SK-N-SH (cell line): Measurements from ENCODE around the gene MAGI3. TPM values are rescaled to one million over a fixed set of nuclear protein-coding genes. Genes with fewer than 3 reads are reported as not detected.

Experiments used
- CTCF ChIA-PET: fragments of 300-600, 350-600 bp; formaldehyde crosslinking; extraction: SDS; loops from one replicate; lab custom pipeline; 2021; lab: Yijun Ruan, JAX
- POLR2A ChIA-PET: fragments of 350-600 bp; sonication (Branson Sonifier 250); formaldehyde crosslinking; extraction: SDS; loops from one replicate; lab custom pipeline; 2020; ENCODE audit warnings: antibody characterized with exemption, inconsistent platforms; lab: Yijun Ruan, JAX
- DNase-seq: peaks from one replicate; pipeline ENCODE4 v3.0.0; 2012
- H2AFZ ChIP-seq: fragments of 200-600 bp; sonication (generic); 2 replicates; pipeline ENCODE4 v1.8.1; 2016; ENCODE audit warnings: antibody characterized with exemption, mild to moderate bottlenecking, low read depth
- H3F3A ChIP-seq: fragments of 200-600 bp; sonication (generic); replicated peaks from 2 replicates; pipeline ENCODE3; 2016; ENCODE audit warnings: antibody characterized with exemption, mild to moderate bottlenecking; ENCODE audit not compliant: insufficient read depth
- H3K27ac ChIP-seq, 2 experiments: fragments of 200-500 bp in 1 of 2; fragments of 200-600 bp in 1 of 2; sonication (Bioruptor generic) in 1 of 2; sonication (generic), shearing (Covaris generic) in 1 of 2; 2 replicates each; pipeline versions ENCODE4 v1.5.1 to v1.6.1; 2014 to 2016; ENCODE audit warnings: low read depth in 2 of 2, inconsistent platforms in 1 of 2, low read length in 1 of 2, mild to moderate bottlenecking in 1 of 2, mixed read lengths in 1 of 2
- H3K27me3 ChIP-seq: fragments of 200-600 bp; sonication (generic), shearing (Covaris generic); 2 replicates; pipeline ENCODE4 v1.6.1; 2016; ENCODE audit warnings: mixed run types; ENCODE audit not compliant: insufficient read depth
- H3K36me3 ChIP-seq, 2 experiments: fragments of 200-500 bp in 1 of 2; fragments of 200-600 bp in 1 of 2; sonication (Bioruptor generic) in 1 of 2; sonication (generic) in 1 of 2; replicated peaks in 1 of 2; 2 replicates each; pipeline versions ENCODE3 to v1.5.1; 2014 to 2016; ENCODE audit warnings: low read length in 1 of 2, mild to moderate bottlenecking in 1 of 2; ENCODE audit not compliant: insufficient read depth in 2 of 2, control insufficient read depth in 1 of 2
- H3K4me1 ChIP-seq, 2 experiments: fragments of 200-500 bp in 1 of 2; fragments of 200-600 bp in 1 of 2; sonication (Bioruptor generic) in 1 of 2; sonication (generic), shearing (Covaris generic) in 1 of 2; 2 replicates each; pipeline versions ENCODE4 v1.5.1 to v1.6.1; 2014 to 2016; ENCODE audit warnings: low read depth in 1 of 2, low read length in 1 of 2, mixed run types in 1 of 2; ENCODE audit not compliant: insufficient read depth in 2 of 2, control insufficient read depth in 1 of 2
- H3K4me2 ChIP-seq: fragments of 200-600 bp; sonication (generic), shearing (Covaris generic); 2 replicates; pipeline ENCODE4 v1.6.1; 2017; ENCODE audit warnings: mixed run types
- H3K4me3 ChIP-seq, 2 experiments: fragments of 200-500 bp in 1 of 2; fragments of 200-600 bp in 1 of 2; sonication (Bioruptor generic) in 1 of 2; sonication (generic), shearing (Covaris generic) in 1 of 2; 2 replicates each; pipeline versions ENCODE4 v1.5.1 to v1.8.1; 2014 to 2016; ENCODE audit warnings: low read depth in 2 of 2, inconsistent platforms in 1 of 2, low read length in 1 of 2, mild to moderate bottlenecking in 1 of 2, mixed read lengths in 1 of 2, moderate library complexity in 1 of 2
- H3K79me2 ChIP-seq: fragments of 200-600 bp; sonication (generic); 2 replicates; pipeline ENCODE4 v1.8.1; 2017; ENCODE audit warnings: mild to moderate bottlenecking; ENCODE audit not compliant: insufficient read depth
- H3K9ac ChIP-seq: fragments of 200-600 bp; sonication (generic); 2 replicates; pipeline ENCODE4 v1.6.1; 2017; ENCODE audit warnings: mixed run types
- H3K9me2 ChIP-seq: fragments of 200-600 bp; sonication (generic); 2 replicates; pipeline ENCODE4 v1.6.1; 2017; ENCODE audit warnings: mixed run types
- H3K9me3 ChIP-seq: fragments of 200-600 bp; sonication (generic); 2 replicates; pipeline ENCODE4 v1.6.1; 2017; ENCODE audit warnings: mixed run types, mild to moderate bottlenecking, moderate library complexity
- H4K20me1 ChIP-seq: fragments of 200-600 bp; sonication (generic); 2 replicates; pipeline ENCODE4 v1.6.1; 2017; ENCODE audit warnings: mild to moderate bottlenecking, mixed run types; ENCODE audit not compliant: insufficient read depth
- EP300 ChIP-seq, 2 experiments: IDR thresholded peaks; 2 replicates each; pipeline versions ENCODE4 v1.4.0 to v1.6.1; 2012; ENCODE audit warnings: borderline replicate concordance in 1 of 2, low read depth in 1 of 2, low read length in 1 of 2
- MXI1 ChIP-seq: IDR thresholded peaks from 2 replicates; pipeline ENCODE4 v1.6.1; 2012; ENCODE audit warnings: mild to moderate bottlenecking, low read depth, low read length, improper control_type of control experiment
- NFIC ChIP-seq: IDR thresholded peaks from 2 replicates; pipeline ENCODE4 v1.4.0; 2012; ENCODE audit warnings: borderline replicate concordance
- POLR2AphosphoS5 ChIP-seq: IDR thresholded peaks from 2 replicates; pipeline ENCODE4 v1.6.1; 2012; ENCODE audit warnings: low read depth, low read length
- RFX5 ChIP-seq: IDR thresholded peaks from 2 replicates; pipeline ENCODE4 v1.6.1; 2012; ENCODE audit warnings: mild to moderate bottlenecking, improper control_type of control experiment, low read length
- RXRA ChIP-seq: IDR thresholded peaks from 2 replicates; pipeline ENCODE4 v1.4.0; 2012; ENCODE audit warnings: low read depth, mild to moderate bottlenecking, borderline replicate concordance
- SIN3A ChIP-seq: IDR thresholded peaks from 2 replicates; pipeline ENCODE4 v1.6.1; 2012; ENCODE audit warnings: low read depth, mild to moderate bottlenecking, low read length, moderate library complexity, borderline replicate concordance
- TCF12 ChIP-seq: IDR thresholded peaks from 2 replicates; pipeline ENCODE4 v1.4.0; 2012
- polyA plus RNA-seq, 3 experiments: library from polyadenylated mRNA; depleted of rRNA; stranded (reverse); fragments of >200 nt; gene quantifications; 2 replicates each; pipeline ENCODE4 v1.2.3, GENCODE V29; 2012
- TF ChIP-seq, protein P1 (sequence below): IDR thresholded peaks from 2 replicates; pipeline ENCODE4 v1.6.1; 2012; ENCODE audit warnings: mild to moderate bottlenecking, low read depth, low read length, moderate library complexity
- TF ChIP-seq, protein P2 (sequence below): fragments of 200-600 bp; sonication (generic); IDR thresholded peaks from 2 replicates; pipeline ENCODE4 v1.6.1; 2017; ENCODE audit warnings: antibody characterized with exemption, mild to moderate bottlenecking, moderate library complexity
- TF ChIP-seq, protein P3 (sequence below): fragments of 150-350 bp; IDR thresholded peaks from 2 replicates; pipeline ENCODE4 v1.6.1; 2017; ENCODE audit warnings: antibody characterized with exemption, low read length, low read depth, borderline replicate concordance
- TF ChIP-seq, protein P4 (sequence below): IDR thresholded peaks from 2 replicates; pipeline ENCODE4; 2012
- TF ChIP-seq, protein P5 (sequence below): IDR thresholded peaks from 2 replicates; pipeline ENCODE4 v1.4.0; 2012; ENCODE audit warnings: low read depth

The MAGI3 gene
- polyA plus RNA-seq, 1 of the 3 experiments (the other 2 are of a cell fraction) = 2.9 TPM

DNA sequence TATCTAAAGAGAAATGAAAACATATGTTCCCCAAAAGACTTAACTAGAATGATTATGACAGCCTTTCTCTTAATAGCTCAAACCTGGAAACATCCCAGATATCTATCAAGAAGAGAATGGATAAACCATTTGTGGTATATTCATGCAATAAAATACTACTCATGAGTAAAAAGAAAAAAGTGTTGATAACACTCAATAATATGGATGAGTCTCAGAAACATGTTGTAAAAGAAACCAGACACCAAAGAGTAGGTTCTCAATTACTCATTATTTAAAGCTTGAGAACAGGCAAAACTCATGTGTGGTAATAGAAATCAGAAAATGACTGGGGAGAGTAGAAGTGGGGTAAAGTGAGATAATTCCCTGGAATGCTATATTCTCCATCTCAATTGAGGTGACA lies 214.8 kb downstream of the MAGI3 start:
- H3K27ac ChIP-seq = no peak overlapping the region
- no peak for DNase-seq
- H3K4me1 ChIP-seq = no peaks in the 10 kb centered on the region
- no peaks in the 10 kb centered on the region for H3K79me2 ChIP-seq
- no peak overlapping the region for H3K4me3 ChIP-seq
- peaks cover 0 to 10% of the 10 kb centered on the region in 2 experiments for H3K36me3 ChIP-seq
- POLR2A ChIA-PET = no interaction called here
- CTCF ChIA-PET = no interaction called here
- no peak overlapping the region for H2AFZ ChIP-seq
- TF ChIP-seq SIN3A (no peak), RXRA (no peak), EP300 (IDR thresholded peaks at IDR 0.05; ENCODE audit: borderline replicate concordance in 1 of 2, low read depth in 1 of 2, low read length in 1 of 2) (no peak), RFX5 (no peak), TCF12 (peak; percentile 56), MXI1 (no peak), NFIC (no peak; the same call in 1 of the 2 replicates), POLR2AphosphoS5 (no peak)
- TF ChIP-seq, protein P1, sequence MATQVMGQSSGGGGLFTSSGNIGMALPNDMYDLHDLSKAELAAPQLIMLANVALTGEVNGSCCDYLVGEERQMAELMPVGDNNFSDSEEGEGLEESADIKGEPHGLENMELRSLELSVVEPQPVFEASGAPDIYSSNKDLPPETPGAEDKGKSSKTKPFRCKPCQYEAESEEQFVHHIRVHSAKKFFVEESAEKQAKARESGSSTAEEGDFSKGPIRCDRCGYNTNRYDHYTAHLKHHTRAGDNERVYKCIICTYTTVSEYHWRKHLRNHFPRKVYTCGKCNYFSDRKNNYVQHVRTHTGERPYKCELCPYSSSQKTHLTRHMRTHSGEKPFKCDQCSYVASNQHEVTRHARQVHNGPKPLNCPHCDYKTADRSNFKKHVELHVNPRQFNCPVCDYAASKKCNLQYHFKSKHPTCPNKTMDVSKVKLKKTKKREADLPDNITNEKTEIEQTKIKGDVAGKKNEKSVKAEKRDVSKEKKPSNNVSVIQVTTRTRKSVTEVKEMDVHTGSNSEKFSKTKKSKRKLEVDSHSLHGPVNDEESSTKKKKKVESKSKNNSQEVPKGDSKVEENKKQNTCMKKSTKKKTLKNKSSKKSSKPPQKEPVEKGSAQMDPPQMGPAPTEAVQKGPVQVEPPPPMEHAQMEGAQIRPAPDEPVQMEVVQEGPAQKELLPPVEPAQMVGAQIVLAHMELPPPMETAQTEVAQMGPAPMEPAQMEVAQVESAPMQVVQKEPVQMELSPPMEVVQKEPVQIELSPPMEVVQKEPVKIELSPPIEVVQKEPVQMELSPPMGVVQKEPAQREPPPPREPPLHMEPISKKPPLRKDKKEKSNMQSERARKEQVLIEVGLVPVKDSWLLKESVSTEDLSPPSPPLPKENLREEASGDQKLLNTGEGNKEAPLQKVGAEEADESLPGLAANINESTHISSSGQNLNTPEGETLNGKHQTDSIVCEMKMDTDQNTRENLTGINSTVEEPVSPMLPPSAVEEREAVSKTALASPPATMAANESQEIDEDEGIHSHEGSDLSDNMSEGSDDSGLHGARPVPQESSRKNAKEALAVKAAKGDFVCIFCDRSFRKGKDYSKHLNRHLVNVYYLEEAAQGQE = no peak
- TF ChIP-seq, protein P2, sequence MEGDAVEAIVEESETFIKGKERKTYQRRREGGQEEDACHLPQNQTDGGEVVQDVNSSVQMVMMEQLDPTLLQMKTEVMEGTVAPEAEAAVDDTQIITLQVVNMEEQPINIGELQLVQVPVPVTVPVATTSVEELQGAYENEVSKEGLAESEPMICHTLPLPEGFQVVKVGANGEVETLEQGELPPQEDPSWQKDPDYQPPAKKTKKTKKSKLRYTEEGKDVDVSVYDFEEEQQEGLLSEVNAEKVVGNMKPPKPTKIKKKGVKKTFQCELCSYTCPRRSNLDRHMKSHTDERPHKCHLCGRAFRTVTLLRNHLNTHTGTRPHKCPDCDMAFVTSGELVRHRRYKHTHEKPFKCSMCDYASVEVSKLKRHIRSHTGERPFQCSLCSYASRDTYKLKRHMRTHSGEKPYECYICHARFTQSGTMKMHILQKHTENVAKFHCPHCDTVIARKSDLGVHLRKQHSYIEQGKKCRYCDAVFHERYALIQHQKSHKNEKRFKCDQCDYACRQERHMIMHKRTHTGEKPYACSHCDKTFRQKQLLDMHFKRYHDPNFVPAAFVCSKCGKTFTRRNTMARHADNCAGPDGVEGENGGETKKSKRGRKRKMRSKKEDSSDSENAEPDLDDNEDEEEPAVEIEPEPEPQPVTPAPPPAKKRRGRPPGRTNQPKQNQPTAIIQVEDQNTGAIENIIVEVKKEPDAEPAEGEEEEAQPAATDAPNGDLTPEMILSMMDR = no peak
- TF ChIP-seq, protein P3, sequence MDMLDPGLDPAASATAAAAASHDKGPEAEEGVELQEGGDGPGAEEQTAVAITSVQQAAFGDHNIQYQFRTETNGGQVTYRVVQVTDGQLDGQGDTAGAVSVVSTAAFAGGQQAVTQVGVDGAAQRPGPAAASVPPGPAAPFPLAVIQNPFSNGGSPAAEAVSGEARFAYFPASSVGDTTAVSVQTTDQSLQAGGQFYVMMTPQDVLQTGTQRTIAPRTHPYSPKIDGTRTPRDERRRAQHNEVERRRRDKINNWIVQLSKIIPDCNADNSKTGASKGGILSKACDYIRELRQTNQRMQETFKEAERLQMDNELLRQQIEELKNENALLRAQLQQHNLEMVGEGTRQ = no peak
- TF ChIP-seq, protein P4, sequence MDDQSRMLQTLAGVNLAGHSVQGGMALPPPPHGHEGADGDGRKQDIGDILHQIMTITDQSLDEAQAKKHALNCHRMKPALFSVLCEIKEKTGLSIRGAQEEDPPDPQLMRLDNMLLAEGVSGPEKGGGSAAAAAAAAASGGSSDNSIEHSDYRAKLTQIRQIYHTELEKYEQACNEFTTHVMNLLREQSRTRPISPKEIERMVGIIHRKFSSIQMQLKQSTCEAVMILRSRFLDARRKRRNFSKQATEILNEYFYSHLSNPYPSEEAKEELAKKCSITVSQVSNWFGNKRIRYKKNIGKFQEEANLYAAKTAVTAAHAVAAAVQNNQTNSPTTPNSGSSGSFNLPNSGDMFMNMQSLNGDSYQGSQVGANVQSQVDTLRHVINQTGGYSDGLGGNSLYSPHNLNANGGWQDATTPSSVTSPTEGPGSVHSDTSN = peak; percentile 20; the same call in 1 of the 2 replicates
- TF ChIP-seq, protein P5, sequence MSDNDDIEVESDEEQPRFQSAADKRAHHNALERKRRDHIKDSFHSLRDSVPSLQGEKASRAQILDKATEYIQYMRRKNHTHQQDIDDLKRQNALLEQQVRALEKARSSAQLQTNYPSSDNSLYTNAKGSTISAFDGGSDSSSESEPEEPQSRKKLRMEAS = no peak
- no peaks in the 10 kb centered on the region for H3K9me2 ChIP-seq
- H3K27me3 ChIP-seq = no peaks in the 10 kb centered on the region
- H3F3A ChIP-seq = peaks cover 4% of the 10 kb centered on the region
- H3K4me2 ChIP-seq = no peak overlapping the region
- no peaks in the 10 kb centered on the region for H4K20me1 ChIP-seq
- H3K9me3 ChIP-seq = no peaks in the 10 kb centered on the region
- H3K9ac ChIP-seq = no peak overlapping the region
